HG03108 (cell line): Measurements from ENCODE around the gene CXCL16.

Experiments used
- ATAC-seq: cut with Tn5 transposase; IDR thresholded peaks from one replicate; pipeline ENCODE4 v1.9.1; 2021; ENCODE audit warnings: moderate library complexity; ENCODE audit not compliant: unreplicated experiment

The CXCL16 gene, protein sequence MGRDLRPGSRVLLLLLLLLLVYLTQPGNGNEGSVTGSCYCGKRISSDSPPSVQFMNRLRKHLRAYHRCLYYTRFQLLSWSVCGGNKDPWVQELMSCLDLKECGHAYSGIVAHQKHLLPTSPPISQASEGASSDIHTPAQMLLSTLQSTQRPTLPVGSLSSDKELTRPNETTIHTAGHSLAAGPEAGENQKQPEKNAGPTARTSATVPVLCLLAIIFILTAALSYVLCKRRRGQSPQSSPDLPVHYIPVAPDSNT

DNA sequence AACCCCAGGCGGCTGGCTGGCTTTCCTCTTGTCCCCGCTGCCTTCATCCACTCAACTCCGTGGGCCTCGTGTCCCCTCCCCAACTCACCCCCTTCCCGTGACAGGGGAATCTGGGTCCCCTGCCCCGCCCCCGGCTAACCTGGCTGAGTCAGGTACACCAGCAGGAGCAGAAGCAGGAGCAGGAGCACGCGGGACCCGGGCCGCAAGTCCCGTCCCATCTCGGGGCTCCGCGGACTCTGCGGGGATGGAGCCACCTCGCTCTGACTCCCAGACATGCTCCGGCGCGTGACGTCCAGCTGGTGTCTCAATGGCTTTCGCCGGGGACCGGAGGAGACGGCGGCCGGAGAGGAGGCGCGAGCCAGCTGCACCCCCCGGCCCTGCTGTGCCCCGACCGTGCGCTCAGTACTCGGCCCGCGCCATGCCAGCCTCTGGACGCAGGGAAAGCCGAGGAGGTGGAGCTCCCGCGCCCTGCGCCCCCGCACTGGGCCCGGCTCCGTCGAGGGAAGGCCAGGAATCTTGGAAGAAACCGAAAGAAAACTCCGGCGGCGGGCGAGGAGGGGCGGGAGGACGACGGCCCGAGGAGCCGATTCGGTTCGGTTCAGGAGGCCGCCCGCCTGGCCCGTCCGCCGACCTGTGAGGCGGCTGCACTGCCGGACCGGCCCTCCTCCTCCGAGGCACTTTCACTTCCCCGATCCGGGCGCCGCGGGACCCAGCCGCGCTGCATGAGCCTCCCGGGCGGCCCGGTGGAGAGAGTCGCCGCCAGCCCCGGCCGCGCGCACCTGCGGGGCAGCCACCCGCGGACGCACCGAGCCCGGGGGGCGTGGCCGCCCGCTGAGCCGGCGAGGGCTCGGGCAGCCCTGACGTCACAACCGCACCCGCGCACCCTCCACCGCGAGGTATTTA is at the start of gene CXCL16, which contains the start of gene ZMYND15:
Gene CXCL16 (minus strand): TSS at position 807 of the 903 bp plus-strand sequence. CDS start 589 bp downstream, at position 218.
Gene ZMYND15 (plus strand): TSS at position 712 of the 903 bp plus-strand sequence. CDS start 716 bp downstream, outside the sequence.
- ATAC-seq = peak; percentile 44

DNA sequence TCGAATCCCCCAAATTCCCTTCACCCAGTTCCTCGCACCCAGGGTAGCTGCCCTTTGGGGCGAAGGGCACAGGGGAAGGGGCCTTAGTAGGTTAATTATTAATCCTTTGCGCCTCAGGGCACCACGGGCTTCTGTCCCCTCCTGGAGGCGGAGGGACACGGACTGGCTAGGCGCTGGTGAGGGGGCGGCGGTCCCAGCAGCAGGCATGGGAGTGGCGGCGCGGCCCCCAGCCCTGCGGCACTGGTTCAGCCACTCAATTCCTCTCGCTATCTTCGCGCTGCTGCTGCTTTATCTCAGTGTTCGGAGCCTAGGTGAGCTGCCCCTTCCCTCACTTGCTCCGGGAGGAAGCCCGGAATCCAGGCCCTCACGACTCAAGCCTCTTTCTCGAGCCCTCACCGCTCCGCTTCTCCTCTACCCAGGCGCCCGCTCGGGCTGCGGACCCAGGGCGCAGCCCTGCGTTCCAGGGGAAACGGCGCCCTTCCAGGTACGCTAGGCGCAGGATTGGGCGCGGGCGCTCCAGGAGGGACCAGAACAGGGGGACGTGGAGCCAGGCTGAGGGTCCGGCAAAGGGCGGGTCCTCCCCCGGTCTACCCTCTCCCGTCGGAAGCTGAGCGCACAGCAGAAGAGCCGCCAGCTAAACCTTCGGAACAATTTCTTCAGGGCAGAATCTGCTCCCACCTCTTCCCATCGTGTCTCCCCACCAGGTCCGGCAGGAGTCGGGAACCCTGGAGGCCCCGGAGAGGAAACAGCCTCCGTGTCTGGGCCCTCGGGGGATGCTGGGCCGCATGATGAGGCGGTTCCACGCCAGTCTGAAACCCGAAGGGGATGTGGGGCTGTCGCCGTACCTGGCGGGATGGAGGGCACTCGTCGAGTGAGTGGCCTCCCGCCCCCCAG is 49.3 kb upstream of the CXCL16 start, which contains the start of gene GLTPD2:
Gene GLTPD2 (plus strand): TSS at position 158 of the 894 bp plus-strand sequence. CDS start 48 bp downstream, at position 206.
- ATAC-seq = peak; percentile 6

- ATAC-seq = no peak
These were observed 48.6 kb upstream of the CXCL16 start for GRCh38 chr17:4788159-4788806.

DNA sequence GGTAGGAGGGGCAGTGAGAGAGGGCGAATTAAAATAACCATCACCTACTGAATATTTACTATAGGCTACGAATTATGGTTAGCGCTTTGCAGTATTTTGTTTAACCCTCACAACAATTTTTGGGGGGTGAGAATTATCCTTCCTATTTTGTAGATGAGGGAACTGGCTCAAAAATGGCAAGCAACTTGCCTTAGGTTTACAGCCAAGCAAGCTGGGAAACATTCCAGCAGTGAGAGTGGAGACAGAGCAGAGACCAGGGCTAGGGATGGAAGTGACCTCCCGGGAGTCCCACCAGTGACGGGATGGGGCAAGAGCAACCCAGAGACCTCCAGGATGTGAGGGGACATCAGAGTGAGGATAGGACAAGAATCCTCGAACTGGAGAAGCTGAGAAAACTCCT is 46.8 kb upstream of the CXCL16 start:
- ATAC-seq = no peak

DNA sequence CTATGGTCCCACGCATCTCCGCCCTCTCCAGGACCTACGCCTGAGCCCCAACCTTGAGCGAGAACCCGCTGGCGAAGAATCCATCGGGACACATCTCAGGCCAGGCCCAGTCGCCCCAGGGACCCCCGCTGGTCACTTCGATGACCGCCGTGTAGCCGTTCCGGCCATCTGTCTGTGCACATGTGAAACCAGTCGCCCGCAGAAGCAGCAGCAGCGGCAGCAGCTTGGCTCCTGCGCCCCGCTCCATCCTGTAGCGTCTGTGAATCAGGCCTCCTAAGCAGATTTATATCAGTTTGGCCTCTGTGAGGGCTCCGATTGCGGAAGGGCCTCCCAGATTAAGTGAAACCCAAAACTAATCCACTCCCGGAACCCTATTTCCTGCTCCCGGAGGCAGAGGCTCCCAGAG is 46.4 kb upstream of the CXCL16 start, which contains the start of gene VMO1:
Gene VMO1 (minus strand): TSS at position 259 of the 406 bp plus-strand sequence. CDS start 12 bp downstream, at position 247.
- no peak for ATAC-seq

GRCh38 chr17:4785311-4786105 is 45.8 kb upstream of the CXCL16 start:
- no peak for ATAC-seq

DNA sequence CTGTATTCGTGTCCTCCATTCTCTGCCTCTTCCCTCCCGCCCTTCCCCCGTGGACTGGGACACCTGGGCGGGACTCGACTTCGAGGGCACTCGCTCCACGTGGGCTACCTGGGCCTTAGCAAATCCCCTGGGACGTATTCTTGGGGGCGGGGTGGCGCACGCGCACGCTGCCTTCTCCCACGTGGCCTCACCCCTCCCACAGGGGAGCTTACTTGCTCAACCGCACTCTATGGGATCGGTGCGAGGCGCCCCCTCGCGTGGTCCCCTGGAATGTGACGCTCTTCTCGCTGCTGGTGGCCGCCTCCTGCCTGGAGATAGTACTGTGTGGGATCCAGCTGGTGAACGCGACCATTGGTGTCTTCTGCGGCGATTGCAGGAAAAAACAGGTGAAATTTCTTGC is 42.9 kb upstream of the CXCL16 start:
- ATAC-seq = no peak

- ATAC-seq = no peak
These were observed 40.7 kb upstream of the CXCL16 start for GRCh38 chr17:4780325-4780955.

DNA sequence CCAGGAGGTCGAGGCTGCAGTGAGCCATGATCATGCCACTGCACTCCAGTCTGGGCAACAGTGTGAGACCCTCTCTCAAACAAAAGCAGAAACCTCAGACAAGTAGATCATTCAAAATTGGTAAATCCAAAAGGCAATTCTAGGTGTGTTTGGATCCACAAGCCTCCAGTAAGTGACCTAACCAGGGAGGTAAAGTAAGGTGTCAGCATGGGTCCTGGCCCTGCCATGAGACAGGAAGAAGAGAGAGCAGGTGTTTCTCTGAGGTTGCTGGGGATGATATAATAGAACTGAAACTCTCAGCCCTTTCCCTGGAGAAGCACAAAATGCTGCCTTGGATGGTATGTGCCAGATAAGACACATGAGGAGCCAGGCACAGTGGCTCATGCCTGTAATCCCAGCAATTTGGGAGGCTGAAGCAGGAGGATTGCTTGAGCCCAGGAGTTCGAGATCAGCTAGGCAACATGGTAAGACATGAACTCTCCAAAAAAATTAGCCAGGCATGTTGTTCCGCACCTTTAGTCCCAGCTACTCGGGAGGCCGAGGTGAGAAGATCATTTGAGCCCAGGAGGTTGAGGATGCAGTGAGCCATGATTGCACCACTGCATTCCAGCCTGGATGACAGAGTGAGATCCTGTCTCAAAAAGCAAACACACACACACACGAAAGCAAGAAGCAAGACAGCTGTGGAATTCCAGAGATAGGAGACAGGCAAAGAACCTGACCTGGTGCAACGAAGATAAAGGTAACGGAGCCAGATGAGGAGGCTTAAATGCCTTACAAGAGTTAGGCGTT is 38.4 kb upstream of the CXCL16 start:
- no peak for ATAC-seq

GRCh38 chr17:4772235-4772613 is 32.5 kb upstream of the CXCL16 start:
- no peak for ATAC-seq

GRCh38 chr17:4771519-4772234 is 31.9 kb upstream of the CXCL16 start, which contains the start of gene TM4SF5:
Gene TM4SF5, plus strand, starts transcription at chr17:4771886. Its CDS starts 37 bp downstream, at chr17:4771923.
- ATAC-seq = no peak

- no peak for ATAC-seq
These were observed 29.9 kb upstream of the CXCL16 start for GRCh38 chr17:4769628-4770027.

GRCh38 chr17:4768298-4768697 is 28.6 kb upstream of the CXCL16 start:
- ATAC-seq = no peak

DNA sequence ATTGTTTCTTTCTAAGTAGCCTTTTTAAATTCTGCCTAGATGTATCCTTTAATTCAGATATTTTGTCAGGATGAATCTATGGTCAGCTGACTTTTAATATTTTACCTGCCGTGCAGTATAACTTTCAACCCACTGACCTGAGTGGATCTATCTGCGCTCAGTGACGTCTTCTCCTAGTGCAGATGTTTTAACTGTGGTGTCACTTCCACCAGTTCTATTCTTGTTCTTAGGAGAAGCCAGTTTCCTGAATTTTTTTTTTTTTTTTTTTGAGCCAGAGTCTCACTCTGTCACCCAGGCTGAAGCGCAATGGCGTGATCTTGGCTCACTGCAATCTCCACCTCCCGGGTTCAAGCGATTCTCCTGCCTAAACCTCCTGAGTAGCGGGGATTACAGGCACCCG is 27.0 kb upstream of the CXCL16 start:
- no peak for ATAC-seq

DNA sequence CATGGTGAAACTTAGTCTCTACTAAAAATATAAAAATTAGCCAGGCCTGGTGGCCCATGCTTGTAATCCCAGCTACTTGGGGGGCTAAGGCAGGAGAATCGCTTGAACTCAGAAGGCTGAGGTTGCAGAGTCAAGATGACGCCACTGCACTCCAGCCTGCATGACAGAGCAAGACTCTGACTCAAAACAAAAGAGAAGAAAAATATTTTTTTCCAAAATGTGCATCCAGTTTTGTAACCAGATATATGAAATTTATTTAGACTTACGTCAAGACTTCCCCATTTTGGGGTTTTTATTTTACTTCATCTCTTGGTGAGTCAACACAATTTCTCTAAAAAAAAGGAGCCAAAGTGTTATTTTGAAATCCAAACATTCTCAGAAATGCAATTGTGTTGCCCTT is 26.5 kb upstream of the CXCL16 start:
- ATAC-seq = no peak

DNA sequence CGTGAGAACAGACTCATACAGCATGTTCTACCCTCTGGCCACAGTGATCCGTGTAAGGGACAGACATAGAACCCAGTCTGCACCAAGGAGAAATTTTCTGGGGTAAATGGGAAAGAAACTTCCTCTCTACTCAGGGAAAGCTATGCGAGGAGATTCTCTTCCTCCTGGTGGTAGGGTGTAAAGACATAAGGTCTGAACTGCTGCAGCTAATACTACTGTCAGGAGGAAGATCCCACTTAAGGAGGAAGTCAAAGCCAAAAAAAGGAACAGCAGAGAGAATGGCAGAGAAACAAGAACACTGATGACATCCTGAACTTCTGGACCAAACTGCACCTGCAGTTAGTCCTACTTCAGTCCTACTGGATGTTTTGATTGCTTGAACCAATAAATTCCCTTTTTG is 24.9 kb upstream of the CXCL16 start:
- no peak for ATAC-seq

- no peak for ATAC-seq
These were observed 20.1 kb upstream of the CXCL16 start for GRCh38 chr17:4759776-4760236.
